Fibroblast of the aortic adventitia (primary cell): ENCODE measurements around the gene ATXN1. TPM values are rescaled to one million over a fixed set of nuclear protein-coding genes. Genes with fewer than 3 reads are reported as not detected.

Experiments used
- DNase-seq: peaks from one replicate; pipeline ENCODE4 v3.0.0-alpha.2; 2010; ENCODE audit warnings: low read depth
- H3K4me3 ChIP-seq: 2 replicates; pipeline ENCODE4 v1.5.1; 2011; ENCODE audit warnings: low read depth, mild to moderate bottlenecking, control low read depth, low read length, moderate library complexity
- total RNA-seq: library from RNA; depleted of rRNA; stranded (reverse); fragments of >200 nt; gene quantifications from 2 replicates; pipeline ENCODE4 v1.2.3, GENCODE V29; 2012; ENCODE audit warnings: low replicate concordance
- TF ChIP-seq, protein P1 (sequence below): IDR thresholded peaks from 2 replicates; pipeline ENCODE4 v1.5.1; 2011; ENCODE audit warnings: mild to moderate bottlenecking, low read length, control low read depth, inconsistent platforms; ENCODE audit not compliant: insufficient read depth

Gene ATXN1
- total RNA-seq, 1 donor: 39.3 TPM

DNA sequence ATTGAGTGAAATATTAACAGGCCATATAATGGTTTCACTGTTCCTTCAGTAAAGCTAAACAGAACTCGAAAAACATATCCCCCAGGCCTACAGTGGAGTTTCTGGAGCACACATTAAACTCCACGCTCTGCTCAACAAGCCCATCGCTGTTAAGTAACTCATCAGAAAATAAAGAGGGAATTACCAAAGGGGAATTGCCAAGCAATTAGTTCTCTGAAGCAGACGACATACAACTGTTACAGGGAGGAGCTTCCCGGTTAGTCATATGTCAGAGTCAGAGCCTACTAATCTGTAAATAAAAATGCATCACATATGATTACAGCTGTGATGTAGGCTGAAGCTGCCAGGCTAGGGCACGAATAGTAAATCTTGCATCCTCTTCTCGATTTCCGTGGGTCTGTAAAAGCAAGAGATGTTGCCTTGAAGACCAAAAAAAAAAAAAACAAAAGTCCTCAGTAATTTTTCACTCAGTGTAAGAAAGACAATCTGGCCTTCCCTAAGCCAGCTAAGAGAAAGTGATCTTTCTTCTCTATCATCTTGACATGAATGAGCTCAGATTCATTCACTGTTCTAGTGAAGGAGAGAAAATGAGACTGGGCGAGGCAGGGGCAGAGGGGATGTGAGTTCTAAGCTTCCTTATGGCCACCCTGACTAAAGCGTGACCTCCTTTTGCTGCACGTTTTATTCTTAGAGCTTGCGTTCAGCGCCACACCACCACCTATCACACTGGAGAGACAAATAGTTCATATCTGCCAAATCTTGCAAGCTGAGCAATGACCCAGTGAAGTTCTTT is 13.8 kb downstream of the ATXN1 start:
- peak overlapping the region; percentile 23 for H3K4me3 ChIP-seq
- TF ChIP-seq, protein P1, sequence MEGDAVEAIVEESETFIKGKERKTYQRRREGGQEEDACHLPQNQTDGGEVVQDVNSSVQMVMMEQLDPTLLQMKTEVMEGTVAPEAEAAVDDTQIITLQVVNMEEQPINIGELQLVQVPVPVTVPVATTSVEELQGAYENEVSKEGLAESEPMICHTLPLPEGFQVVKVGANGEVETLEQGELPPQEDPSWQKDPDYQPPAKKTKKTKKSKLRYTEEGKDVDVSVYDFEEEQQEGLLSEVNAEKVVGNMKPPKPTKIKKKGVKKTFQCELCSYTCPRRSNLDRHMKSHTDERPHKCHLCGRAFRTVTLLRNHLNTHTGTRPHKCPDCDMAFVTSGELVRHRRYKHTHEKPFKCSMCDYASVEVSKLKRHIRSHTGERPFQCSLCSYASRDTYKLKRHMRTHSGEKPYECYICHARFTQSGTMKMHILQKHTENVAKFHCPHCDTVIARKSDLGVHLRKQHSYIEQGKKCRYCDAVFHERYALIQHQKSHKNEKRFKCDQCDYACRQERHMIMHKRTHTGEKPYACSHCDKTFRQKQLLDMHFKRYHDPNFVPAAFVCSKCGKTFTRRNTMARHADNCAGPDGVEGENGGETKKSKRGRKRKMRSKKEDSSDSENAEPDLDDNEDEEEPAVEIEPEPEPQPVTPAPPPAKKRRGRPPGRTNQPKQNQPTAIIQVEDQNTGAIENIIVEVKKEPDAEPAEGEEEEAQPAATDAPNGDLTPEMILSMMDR: no peak
- DNase-seq: peak; percentile 80

DNA sequence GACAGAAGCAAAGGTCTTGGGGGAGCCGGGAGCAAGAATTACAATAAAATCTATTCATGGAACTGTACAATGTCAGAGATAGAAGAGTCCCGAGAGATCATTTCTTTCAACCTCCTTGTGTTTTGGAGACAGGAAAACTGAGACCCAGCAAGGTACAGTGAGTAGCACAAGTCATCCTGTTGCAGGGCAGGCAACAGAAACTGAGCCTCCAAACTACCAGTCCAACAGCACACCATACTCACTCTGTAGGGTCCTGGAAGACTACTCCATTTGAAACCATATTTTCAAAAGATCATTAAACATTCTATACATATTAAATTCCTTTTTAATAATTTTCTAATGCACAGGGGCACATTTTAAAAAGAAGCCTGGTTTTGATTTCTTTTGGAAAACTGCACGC is 14.4 kb downstream of the ATXN1 start:
- no peak overlapping the region for H3K4me3 ChIP-seq
- DNase-seq: no peak
- TF ChIP-seq, protein P1: no peak

DNA sequence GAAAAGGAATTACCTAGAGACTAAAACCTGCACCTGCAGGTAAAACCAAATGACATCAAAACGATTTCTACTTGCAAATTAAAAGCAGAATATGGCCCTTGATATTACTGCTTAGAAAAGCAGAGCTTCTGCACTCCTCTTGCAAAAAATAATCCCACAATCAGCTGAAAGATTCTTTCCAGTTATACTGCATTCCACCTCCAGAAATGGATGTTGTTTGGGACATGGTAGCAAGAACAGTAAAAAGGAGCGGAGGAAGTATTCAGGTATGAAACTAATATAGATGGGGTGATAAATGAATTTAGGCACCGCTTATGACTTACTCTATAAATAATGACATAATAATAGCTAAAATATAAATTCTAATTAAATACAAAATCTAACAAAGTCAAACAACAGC is 14.9 kb downstream of the ATXN1 start:
- TF ChIP-seq, protein P1: no peak
- DNase-seq: no peak
- H3K4me3 ChIP-seq: no peak overlapping the region

DNA sequence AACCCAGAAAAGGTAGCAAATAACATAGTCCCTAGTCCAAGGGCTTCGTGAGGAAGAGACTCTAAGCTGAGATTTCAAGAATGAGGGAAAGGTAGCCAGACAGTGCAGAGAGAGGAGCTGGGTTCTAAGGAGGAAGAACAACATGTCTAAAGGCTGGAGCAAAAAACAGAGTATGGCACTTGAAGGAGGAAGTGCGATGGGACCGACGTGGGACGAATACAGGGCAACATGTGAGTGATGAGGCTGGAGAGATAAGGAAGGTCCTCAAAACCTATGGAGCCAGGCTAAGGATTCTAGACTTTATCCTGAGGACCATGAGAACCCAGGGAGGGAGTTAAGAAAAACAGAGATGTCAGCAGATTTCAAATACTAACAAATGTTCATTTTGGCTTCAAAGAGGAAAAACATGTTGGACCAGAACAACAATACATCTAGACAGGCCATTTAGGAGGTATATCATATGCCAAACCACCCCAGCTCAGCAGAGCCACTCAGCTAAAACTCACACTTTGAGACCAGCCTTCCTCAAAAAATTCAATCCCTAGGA is 17.5 kb downstream of the ATXN1 start:
- TF ChIP-seq, protein P1: no peak
- no peak overlapping the region for H3K4me3 ChIP-seq
- no peak for DNase-seq

DNA sequence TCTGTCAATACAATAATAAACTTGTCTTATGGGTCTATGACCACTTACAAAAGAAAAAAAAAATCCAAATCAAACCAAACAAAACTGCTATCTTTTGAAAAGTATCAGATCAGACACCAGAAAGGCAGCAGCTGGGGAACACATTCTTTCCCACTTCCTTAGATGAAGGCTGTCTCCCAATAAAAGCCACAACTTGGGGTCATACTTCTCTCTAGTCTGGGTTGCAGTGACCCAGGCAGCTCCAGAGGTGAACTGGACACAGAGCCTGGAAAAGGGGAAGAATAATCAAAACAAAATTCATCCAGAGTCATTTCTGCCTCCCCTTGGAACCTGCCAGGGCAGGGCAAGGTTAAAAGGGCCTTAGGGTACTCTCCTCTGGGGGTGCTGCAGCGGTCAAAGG is 19.1 kb downstream of the ATXN1 start:
- DNase-seq: no peak
- TF ChIP-seq, protein P1: no peak
- no peak overlapping the region for H3K4me3 ChIP-seq

DNA sequence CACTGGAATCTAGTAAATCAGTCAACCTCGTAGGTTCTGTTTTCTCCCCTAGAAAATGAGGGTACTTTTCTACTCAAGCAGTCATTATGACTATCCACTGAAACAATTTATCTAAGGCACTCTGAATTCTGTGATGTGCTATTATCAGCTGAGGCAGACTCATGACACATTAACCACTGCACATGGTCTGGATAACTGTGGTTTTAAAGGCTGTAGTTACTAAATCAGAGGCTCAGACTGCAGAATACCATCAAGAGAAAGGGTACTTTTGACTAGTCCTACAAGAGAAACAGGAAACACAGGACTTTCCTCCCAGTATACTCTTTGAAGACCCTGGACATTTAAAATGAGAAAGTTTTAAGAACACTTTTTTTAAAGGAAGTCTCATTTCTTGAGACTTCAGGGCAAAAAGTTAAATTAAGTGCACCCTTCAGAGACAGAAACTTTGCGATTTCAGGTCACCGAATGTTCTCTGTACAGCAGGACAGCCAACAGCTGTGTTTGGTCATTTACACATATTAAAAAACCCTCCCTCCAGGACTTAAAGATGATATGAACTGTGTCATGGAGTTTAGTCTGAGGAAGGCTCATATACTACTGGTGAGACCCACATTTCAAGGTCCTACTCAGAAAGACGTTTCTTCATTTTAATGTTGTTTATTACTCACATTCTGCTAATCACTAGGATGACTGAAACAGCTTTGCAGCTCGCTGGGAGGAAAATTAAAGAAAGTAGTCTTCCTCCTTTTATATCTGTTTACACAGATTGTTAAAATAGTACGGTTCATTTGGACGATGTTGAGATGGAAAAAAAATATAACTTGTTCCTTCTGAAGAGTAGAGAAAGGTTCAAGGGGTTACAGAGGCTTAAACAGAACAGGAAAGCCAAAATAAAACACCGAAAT is 19.9 kb downstream of the ATXN1 start:
- TF ChIP-seq, protein P1: no peak
- H3K4me3 ChIP-seq: no peak overlapping the region
- peak; percentile 95 for DNase-seq
